Right lung (tissue), 10 donors: ENCODE measurements around the gene NCOA1. TPM values are rescaled to one million over a fixed set of nuclear protein-coding genes. Genes with fewer than 3 reads are reported as not detected.
"Not testable (repeated sequence)": the region's sequence is repeated elsewhere in the genome, so short reads cannot be mapped to it uniquely, and the experiment has no call there.

ENCODE experiments used
- DNase-seq, 2 donors: peaks; one replicate each; pipeline ENCODE4 v3.0.0-alpha.2; 2013
- long read RNA-seq, 8 donors: transcript quantifications; one replicate each; lab custom pipeline, GENCODE V29; 2026
- polyA plus RNA-seq, 5 donors: library from polyadenylated mRNA; unstranded; fragments of 120-200 nt; gene quantifications; one replicate each; pipeline versions ENCODE4 v1.2.1 to v1.2.3, GENCODE V29; 2013; ENCODE audit warnings: inconsistent platforms in 1 of 5, low replicate concordance in 1 of 5; ENCODE audit not compliant: insufficient read length in 5 of 5, insufficient read depth in 1 of 5

The NCOA1 gene
- 10 to 100 TPM; 44.3 to 67.1 (median 61.0) TPM for polyA plus RNA-seq
- long read RNA-seq, donor 1, partial matches to known transcripts = 8 of 15 reads
- long read RNA-seq, donor 1, other reads (novel, unspliced or antisense) = 6 of 15 reads
- long read RNA-seq, donor 2 = 0 reads
- long read RNA-seq, donor 3 = 0 reads
- long read RNA-seq, donor 4 = 0 reads
- long read RNA-seq, donor 5 = 0 reads
- long read RNA-seq, donor 6, partial matches to known transcripts = 23 of 30 reads
- long read RNA-seq, donor 6, other reads (novel, unspliced or antisense) = 7 of 30 reads
- long read RNA-seq, donor 7, partial matches to known transcripts = 5 of 11 reads
- long read RNA-seq, donor 7, other reads (novel, unspliced or antisense) = 6 of 11 reads
- long read RNA-seq, donor 8, partial matches to known transcripts = 13 of 13 reads
- long read RNA-seq, donor 8, other reads (novel, unspliced or antisense) = 0 of 13 reads

- peak; percentile 84 to 86 for DNase-seq
Measured at GRCh38 chr2:24490690-24491541, at the start of gene NCOA1. Gene NCOA1, plus strand, starts transcription at chr2:24491254. Its CDS starts 167,424 bp downstream, at chr2:24658678.

- no peak for DNase-seq
Measured at GRCh38 chr2:24448797-24449196, 42.3 kb upstream of the NCOA1 start.

- DNase-seq = no peak
Measured at GRCh38 chr2:24449344-24449743, 41.7 kb upstream of the NCOA1 start.

- DNase-seq = no peak
Measured at GRCh38 chr2:24451805-24452501, 39.1 kb upstream of the NCOA1 start.

GRCh38 chr2:24452502-24452885 lies 38.6 kb upstream of the NCOA1 start:
- no peak for DNase-seq

GRCh38 chr2:24453379-24454073 lies 37.5 kb upstream of the NCOA1 start:
- DNase-seq = no peak

- peak; percentile 49 to 53 for DNase-seq
Measured at GRCh38 chr2:24454294-24454693, 36.8 kb upstream of the NCOA1 start.

GRCh38 chr2:24456599-24457556 lies 34.2 kb upstream of the NCOA1 start:
- DNase-seq = no peak

GRCh38 chr2:24457696-24458386 lies 33.2 kb upstream of the NCOA1 start:
- DNase-seq = no peak

GRCh38 chr2:24459224-24460161 lies 31.6 kb upstream of the NCOA1 start:
- no peak for DNase-seq

- DNase-seq = no peak
Measured at GRCh38 chr2:24461685-24462084, 29.4 kb upstream of the NCOA1 start.

- no peak for DNase-seq
Measured at GRCh38 chr2:24463271-24463670, 27.8 kb upstream of the NCOA1 start.

- peak in 1 of 2 donors; percentile 21 for DNase-seq
Measured at GRCh38 chr2:24466871-24467870, 23.9 kb upstream of the NCOA1 start.

GRCh38 chr2:24468453-24468852 lies 22.6 kb upstream of the NCOA1 start:
- DNase-seq = not testable (repeated sequence)

- DNase-seq = no peak
Measured at GRCh38 chr2:24469148-24469650, 21.9 kb upstream of the NCOA1 start.

- no peak for DNase-seq
Measured at GRCh38 chr2:24471662-24472061, 19.4 kb upstream of the NCOA1 start.

GRCh38 chr2:24472416-24472815 lies 18.6 kb upstream of the NCOA1 start:
- no peak for DNase-seq
